ENCODE data around the gene GNAI2. TPM values are rescaled to one million over a fixed set of nuclear protein-coding genes. Genes with fewer than 3 reads are reported as not detected.

The GNAI2 gene
- total RNA-seq, 4 donors from 2014 or later, result 149 to 297 (median 239) TPM

DNA sequence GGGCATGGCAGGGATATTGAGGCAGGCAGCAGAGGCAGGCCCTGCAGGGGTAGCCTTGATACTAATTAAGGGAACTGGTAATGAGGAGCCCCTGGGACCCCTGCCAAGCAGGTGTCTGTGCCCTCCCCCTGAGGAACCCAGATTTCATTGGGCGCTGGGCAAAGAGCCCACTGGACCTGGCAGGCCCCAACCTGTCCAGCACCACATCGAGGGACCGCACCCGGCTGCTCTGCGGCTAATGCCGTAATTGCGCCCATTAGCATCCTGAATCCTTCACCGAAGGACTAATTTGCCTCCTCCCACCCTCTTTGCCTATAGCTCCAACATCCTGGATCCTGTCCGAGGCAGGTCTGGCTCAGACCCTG lies 19.2 kb downstream of the GNAI2 start:
- TF ChIP-seq, protein P1, sequence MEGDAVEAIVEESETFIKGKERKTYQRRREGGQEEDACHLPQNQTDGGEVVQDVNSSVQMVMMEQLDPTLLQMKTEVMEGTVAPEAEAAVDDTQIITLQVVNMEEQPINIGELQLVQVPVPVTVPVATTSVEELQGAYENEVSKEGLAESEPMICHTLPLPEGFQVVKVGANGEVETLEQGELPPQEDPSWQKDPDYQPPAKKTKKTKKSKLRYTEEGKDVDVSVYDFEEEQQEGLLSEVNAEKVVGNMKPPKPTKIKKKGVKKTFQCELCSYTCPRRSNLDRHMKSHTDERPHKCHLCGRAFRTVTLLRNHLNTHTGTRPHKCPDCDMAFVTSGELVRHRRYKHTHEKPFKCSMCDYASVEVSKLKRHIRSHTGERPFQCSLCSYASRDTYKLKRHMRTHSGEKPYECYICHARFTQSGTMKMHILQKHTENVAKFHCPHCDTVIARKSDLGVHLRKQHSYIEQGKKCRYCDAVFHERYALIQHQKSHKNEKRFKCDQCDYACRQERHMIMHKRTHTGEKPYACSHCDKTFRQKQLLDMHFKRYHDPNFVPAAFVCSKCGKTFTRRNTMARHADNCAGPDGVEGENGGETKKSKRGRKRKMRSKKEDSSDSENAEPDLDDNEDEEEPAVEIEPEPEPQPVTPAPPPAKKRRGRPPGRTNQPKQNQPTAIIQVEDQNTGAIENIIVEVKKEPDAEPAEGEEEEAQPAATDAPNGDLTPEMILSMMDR (IDR thresholded peaks at IDR 0.05), result no peak
- TF ChIP-seq EP300 (IDR thresholded peaks at IDR 0.05), result no peak
- no peak for TF ChIP-seq POLR2A (IDR thresholded peaks at IDR 0.05; ENCODE audit: low read depth)
- no peak for TF ChIP-seq POLR2AphosphoS5 (IDR thresholded peaks at IDR 0.05)
- Histone ChIP-seq H3K4me1 (peaks cover 74 to 93% (median 90%) of the 10 kb centered on the region in 4 donors), H3K27me3 (no peaks in the 10 kb centered on the region), H3K27ac (replicated peaks in 1 of 4) (peak overlapping the region; percentile 75 to 79 (median 76)), H3K4me3 (no peak overlapping the region), H3K36me3 (peaks cover 43 to 87% (median 74%) of the 10 kb centered on the region in 4 donors), H3K9me3 (no peaks in the 10 kb centered on the region)
- 74% methylated on average over 9 of the region's 9 CpGs for WGBS
- no peak for DNase-seq (ENCODE audit: extremely low spot score)
- intact Hi-C loops (cut with DNase I), result no loop called here

DNA sequence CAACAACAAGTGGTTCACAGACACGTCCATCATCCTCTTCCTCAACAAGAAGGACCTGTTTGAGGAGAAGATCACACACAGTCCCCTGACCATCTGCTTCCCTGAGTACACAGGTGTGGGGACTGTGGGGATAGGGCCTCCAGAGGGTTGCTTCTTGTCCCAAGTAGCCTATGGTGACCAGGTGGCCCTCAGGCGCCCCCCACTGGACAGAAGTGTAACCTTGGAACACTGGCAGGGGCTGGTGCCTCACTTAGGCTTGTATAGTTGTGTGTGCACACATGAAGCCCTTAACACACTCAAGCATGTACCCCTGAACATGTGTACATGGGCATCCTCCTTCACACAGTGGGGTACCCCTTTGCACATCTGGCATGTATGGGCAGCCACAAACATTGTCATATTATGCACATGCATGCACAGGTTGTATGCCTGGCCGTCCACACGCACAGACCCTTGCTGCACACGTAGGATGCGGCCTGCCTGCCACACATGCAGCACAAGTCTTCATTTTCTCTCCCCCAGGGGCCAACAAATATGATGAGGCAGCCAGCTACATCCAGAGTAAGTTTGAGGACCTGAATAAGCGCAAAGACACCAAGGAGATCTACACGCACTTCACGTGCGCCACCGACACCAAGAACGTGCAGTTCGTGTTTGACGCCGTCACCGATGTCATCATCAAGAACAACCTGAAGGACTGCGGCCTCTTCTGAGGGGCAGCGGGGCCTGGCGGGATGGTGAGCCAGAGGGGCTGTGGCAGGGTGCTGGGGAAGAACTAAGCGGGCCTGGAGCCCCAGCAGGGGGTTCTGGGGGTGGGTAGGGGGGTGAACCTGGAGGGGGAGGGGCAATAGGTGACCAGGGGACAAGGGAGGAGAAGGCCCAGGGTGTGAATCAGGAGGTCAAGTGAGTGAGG lies 21.2 kb downstream of the GNAI2 start:
- no peak overlapping the region for H3K4me3 ChIP-seq
- TF ChIP-seq EP300 (IDR thresholded peaks at IDR 0.05) (no peak), POLR2AphosphoS5 (IDR thresholded peaks at IDR 0.05) (peak in 1 of 2 donors; percentile 5), POLR2A (IDR thresholded peaks at IDR 0.05; ENCODE audit: low read depth) (no peak)
- TF ChIP-seq, protein P1 (IDR thresholded peaks at IDR 0.05), result peak in 2 of 3 experiments; percentile 17 to 51
- H3K4me1 ChIP-seq, result peaks cover 67 to 93% (median 87%) of the 10 kb centered on the region in 4 donors
- intact Hi-C loops (cut with DNase I), result no loop called here
- no peaks in the 10 kb centered on the region for H3K27me3 ChIP-seq
- no peak for DNase-seq (ENCODE audit: extremely low spot score)
- 93% methylated on average over 18 of the region's 20 CpGs for WGBS
- no peaks in the 10 kb centered on the region for H3K9me3 ChIP-seq
- peak overlapping the region; percentile 93 to 100 (median 96) for H3K27ac ChIP-seq (replicated peaks in 1 of 4)
- peaks cover 41 to 69% (median 65%) of the 10 kb centered on the region in 4 donors for H3K36me3 ChIP-seq

DNA sequence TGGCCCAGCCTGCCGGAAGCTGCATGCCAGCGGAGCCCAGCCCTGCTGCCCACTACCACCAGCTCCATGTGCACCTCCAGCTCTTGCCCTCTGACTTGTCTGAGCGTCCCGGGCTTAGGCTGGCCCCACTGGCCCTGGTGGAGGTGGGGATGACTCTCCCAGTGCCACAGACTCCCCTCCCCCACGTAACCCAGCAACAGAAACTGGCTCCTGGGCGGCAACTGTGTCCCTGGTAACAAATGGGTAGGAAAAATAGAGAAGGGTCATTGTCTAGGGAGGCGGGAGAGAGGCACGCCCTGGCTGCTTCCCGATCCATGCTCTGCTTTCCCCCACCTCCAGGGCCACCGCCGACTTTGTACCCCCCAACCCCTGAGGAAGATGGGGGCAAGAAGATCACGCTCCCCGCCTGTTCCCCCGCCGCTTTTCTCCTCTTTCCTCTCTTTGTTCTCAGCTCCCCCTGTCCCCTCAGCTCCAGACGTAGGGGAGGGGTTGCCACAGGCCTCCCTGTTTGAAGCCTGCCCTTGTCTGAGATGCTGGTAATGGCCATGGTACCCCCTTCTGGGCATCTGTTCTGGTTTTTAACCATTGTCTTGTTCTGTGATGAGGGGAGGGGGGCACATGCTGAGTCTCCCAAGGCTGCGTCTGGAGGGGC lies 22.2 kb downstream of the GNAI2 start:
- H3K4me3 ChIP-seq, result no peak overlapping the region
- H3K9me3 ChIP-seq, result no peaks in the 10 kb centered on the region
- intact Hi-C loops (cut with DNase I), result loop anchor here (2.0 kb wide), 1 partner anchor 15 kb away; no protein-coding TSS in a partner anchor
- peaks cover 32 to 59% (median 56%) of the 10 kb centered on the region in 4 donors for H3K36me3 ChIP-seq
- peak overlapping the region; percentile 93 to 100 (median 96) for H3K27ac ChIP-seq (replicated peaks in 1 of 4)
- H3K4me1 ChIP-seq, result peaks cover 60 to 93% (median 87%) of the 10 kb centered on the region in 4 donors
- no peak for TF ChIP-seq POLR2AphosphoS5 (IDR thresholded peaks at IDR 0.05)
- TF ChIP-seq, protein P1 (IDR thresholded peaks at IDR 0.05), result no peak
- TF ChIP-seq EP300 (IDR thresholded peaks at IDR 0.05), result no peak
- no peak for TF ChIP-seq POLR2A (IDR thresholded peaks at IDR 0.05; ENCODE audit: low read depth)
- H3K27me3 ChIP-seq, result no peaks in the 10 kb centered on the region
- no peak for DNase-seq (ENCODE audit: extremely low spot score)
- WGBS, result 54% methylated on average over 12 of the region's 17 CpGs

DNA sequence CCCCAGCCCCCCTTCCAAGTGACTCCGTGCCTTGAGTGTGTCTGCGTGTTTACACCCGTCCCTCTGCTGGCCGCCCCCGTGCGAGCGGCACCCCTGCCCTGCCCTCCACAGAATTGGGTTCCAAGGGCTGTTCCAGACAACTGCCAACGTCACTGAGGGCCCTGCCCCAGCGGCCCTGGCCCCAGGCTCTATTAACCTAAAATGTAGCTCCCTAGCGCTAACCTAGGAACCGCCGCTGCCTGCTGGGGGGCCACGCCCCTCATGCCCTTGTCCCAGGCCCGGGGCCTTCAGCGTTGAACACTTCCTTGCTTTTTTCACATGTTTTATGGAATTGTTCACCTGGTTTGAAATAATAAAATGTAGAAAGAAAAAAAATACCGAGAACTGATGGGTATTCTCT lies 23.0 kb downstream of the GNAI2 start:
- peaks cover 64 to 93% (median 88%) of the 10 kb centered on the region in 4 donors for H3K4me1 ChIP-seq

More for the DNA sequence above, 23.0 kb downstream of the GNAI2 start:
- Histone ChIP-seq H3K36me3 (peaks cover 29 to 51% (median 48%) of the 10 kb centered on the region in 4 donors), H3K4me3 (no peak overlapping the region), H3K27me3 (no peaks in the 10 kb centered on the region), H3K9me3 (no peaks in the 10 kb centered on the region), H3K27ac (replicated peaks in 1 of 4) (peak overlapping the region; percentile 93 to 100 (median 96))
- DNase-seq (ENCODE audit: extremely low spot score), result no peak
- intact Hi-C loops (cut with DNase I), result loop anchor here (2.0 kb wide), 1 partner anchor 14 kb away; no protein-coding TSS in a partner anchor
- WGBS, result 84% methylated on average over 16 of the region's 16 CpGs
- TF ChIP-seq POLR2A (IDR thresholded peaks at IDR 0.05; ENCODE audit: low read depth) (no peak), POLR2AphosphoS5 (IDR thresholded peaks at IDR 0.05) (no peak)
